PC-3 (cell line): Measurements from ENCODE around the gene TMEM178A.

ENCODE experiments used
- EZH2 ChIP-seq: fragments of 300-600 bp; sonication (generic); IDR thresholded peaks from one replicate; pipeline ENCODE4 v1.6.1; 2017; ENCODE audit warnings: antibody characterized with exemption, mild to moderate bottlenecking, low read length; ENCODE audit not compliant: unreplicated experiment
- TF ChIP-seq, protein P1 (sequence below): fragments of 300-600 bp; sonication (generic); conservative IDR thresholded peaks from 2 replicates; pipeline ENCODE4 v1.5.1; 2017; ENCODE audit warnings: antibody characterized with exemption, low read depth, mild to moderate bottlenecking, low read length

DNA sequence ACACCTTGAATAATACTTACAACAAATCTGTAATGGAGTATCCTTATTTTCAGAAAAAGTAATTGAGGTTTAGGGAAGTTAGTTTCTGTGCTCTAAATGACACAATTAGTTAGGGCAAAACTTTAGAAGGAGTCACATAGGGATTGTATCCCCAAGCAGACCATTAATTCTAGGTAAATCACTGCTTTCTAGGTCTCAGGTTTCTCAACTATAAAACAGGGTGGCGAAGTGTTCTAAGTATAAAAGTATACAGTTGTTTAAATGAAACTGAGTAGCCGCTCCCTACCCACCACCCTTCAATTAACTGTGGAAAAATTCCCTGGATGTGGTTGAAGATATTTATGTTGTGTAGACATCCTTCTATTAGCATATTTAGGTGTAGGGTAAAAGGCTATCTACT, 19.9 kb upstream of the TMEM178A start:
- TF ChIP-seq EZH2: no peak
- TF ChIP-seq, protein P1, sequence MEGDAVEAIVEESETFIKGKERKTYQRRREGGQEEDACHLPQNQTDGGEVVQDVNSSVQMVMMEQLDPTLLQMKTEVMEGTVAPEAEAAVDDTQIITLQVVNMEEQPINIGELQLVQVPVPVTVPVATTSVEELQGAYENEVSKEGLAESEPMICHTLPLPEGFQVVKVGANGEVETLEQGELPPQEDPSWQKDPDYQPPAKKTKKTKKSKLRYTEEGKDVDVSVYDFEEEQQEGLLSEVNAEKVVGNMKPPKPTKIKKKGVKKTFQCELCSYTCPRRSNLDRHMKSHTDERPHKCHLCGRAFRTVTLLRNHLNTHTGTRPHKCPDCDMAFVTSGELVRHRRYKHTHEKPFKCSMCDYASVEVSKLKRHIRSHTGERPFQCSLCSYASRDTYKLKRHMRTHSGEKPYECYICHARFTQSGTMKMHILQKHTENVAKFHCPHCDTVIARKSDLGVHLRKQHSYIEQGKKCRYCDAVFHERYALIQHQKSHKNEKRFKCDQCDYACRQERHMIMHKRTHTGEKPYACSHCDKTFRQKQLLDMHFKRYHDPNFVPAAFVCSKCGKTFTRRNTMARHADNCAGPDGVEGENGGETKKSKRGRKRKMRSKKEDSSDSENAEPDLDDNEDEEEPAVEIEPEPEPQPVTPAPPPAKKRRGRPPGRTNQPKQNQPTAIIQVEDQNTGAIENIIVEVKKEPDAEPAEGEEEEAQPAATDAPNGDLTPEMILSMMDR: no peak
